ENCODE results near the gene SPPL3.
"Not testable (repeated sequence)": the region's sequence is repeated elsewhere in the genome, so short reads cannot be mapped to it uniquely, and the experiment has no call there.

SPPL3 gene

GRCh38 chr12:120735181-120735580, 169.0 kb downstream of the SPPL3 start:
- no peaks in the 10 kb centered on the region for H3K79me2 ChIP-seq (ENCODE audit: control insufficient read depth, low read length)

GRCh38 chr12:120734210-120734609, 169.9 kb downstream of the SPPL3 start:
- no peak overlapping the region for H3K27ac ChIP-seq (ENCODE audit: low read depth, low read length)
- no peaks in the 10 kb centered on the region for H3K4me1 ChIP-seq (ENCODE audit: control insufficient read depth, low read length)
- no peaks in the 10 kb centered on the region for H3K79me2 ChIP-seq (ENCODE audit: control insufficient read depth, low read length)
- H3K4me3 ChIP-seq (ENCODE audit: low read length), result no peak overlapping the region
- no peaks in the 10 kb centered on the region for H3K9me3 ChIP-seq (ENCODE audit: control insufficient read depth, insufficient read depth, low read length)
- H3K9me2 ChIP-seq (replicated peaks; ENCODE audit: control insufficient read depth, low read length), result no peaks in the 10 kb centered on the region
- TF ChIP-seq EZH2phosphoT487 (IDR thresholded peaks at IDR 0.05; ENCODE audit: borderline replicate concordance, low read length), result no peak
- TF ChIP-seq CTCF (IDR thresholded peaks at IDR 0.05; ENCODE audit: low read depth, low read length, poor library complexity, severe bottlenecking), result no peak
- H4K20me1 ChIP-seq (ENCODE audit: control insufficient read depth, insufficient read depth, low read depth, low read length), result no peaks in the 10 kb centered on the region
- no peaks in the 10 kb centered on the region for H3F3A ChIP-seq (ENCODE audit: control insufficient read depth, insufficient read depth)
- H3K4me2 ChIP-seq (ENCODE audit: low read length), result no peak overlapping the region
- H3K36me3 ChIP-seq (ENCODE audit: control insufficient read depth, low read length), result no peaks in the 10 kb centered on the region
- no peaks in the 10 kb centered on the region for H3K27me3 ChIP-seq (ENCODE audit: control insufficient read depth, low read length)

More at GRCh38 chr12:120735181-120735580, 169.0 kb downstream of the SPPL3 start:
- Histone ChIP-seq H3K4me3 (ENCODE audit: low read length) (no peak overlapping the region), H3K4me2 (ENCODE audit: low read length) (no peak overlapping the region), H3K36me3 (ENCODE audit: control insufficient read depth, low read length) (no peaks in the 10 kb centered on the region), H4K20me1 (ENCODE audit: control insufficient read depth, insufficient read depth, low read depth, low read length) (no peaks in the 10 kb centered on the region), H3K27ac (ENCODE audit: low read depth, low read length) (no peak overlapping the region), H3K9me3 (ENCODE audit: control insufficient read depth, insufficient read depth, low read length) (no peaks in the 10 kb centered on the region), H3K9me2 (replicated peaks; ENCODE audit: control insufficient read depth, low read length) (no peaks in the 10 kb centered on the region), H3K27me3 (ENCODE audit: control insufficient read depth, low read length) (no peaks in the 10 kb centered on the region), H3F3A (ENCODE audit: control insufficient read depth, insufficient read depth) (no peaks in the 10 kb centered on the region), H3K4me1 (ENCODE audit: control insufficient read depth, low read length) (no peaks in the 10 kb centered on the region)
- TF ChIP-seq EZH2phosphoT487 (IDR thresholded peaks at IDR 0.05; ENCODE audit: borderline replicate concordance, low read length) (no peak), CTCF (IDR thresholded peaks at IDR 0.05; ENCODE audit: low read depth, low read length, poor library complexity, severe bottlenecking) (no peak)

GRCh38 chr12:120733574-120733973, 170.6 kb downstream of the SPPL3 start:
- no peaks in the 10 kb centered on the region for H3K27me3 ChIP-seq (ENCODE audit: control insufficient read depth, low read length)
- H3F3A ChIP-seq (ENCODE audit: control insufficient read depth, insufficient read depth), result no peaks in the 10 kb centered on the region
- no peak overlapping the region for H3K27ac ChIP-seq (ENCODE audit: low read depth, low read length)
- no peaks in the 10 kb centered on the region for H3K9me3 ChIP-seq (ENCODE audit: control insufficient read depth, insufficient read depth, low read length)
- H3K79me2 ChIP-seq (ENCODE audit: control insufficient read depth, low read length), result no peaks in the 10 kb centered on the region
- H3K36me3 ChIP-seq (ENCODE audit: control insufficient read depth, low read length), result no peaks in the 10 kb centered on the region
- H3K4me1 ChIP-seq (ENCODE audit: control insufficient read depth, low read length), result no peaks in the 10 kb centered on the region
- no peak overlapping the region for H3K4me3 ChIP-seq (ENCODE audit: low read length)
- H3K4me2 ChIP-seq (ENCODE audit: low read length), result no peak overlapping the region
- TF ChIP-seq EZH2phosphoT487 (IDR thresholded peaks at IDR 0.05; ENCODE audit: borderline replicate concordance, low read length) (no peak), CTCF (IDR thresholded peaks at IDR 0.05; ENCODE audit: low read depth, low read length, poor library complexity, severe bottlenecking) (no peak)
- H4K20me1 ChIP-seq (ENCODE audit: control insufficient read depth, insufficient read depth, low read depth, low read length), result no peaks in the 10 kb centered on the region
- H3K9me2 ChIP-seq (replicated peaks; ENCODE audit: control insufficient read depth, low read length), result no peaks in the 10 kb centered on the region

- not testable (repeated sequence) for H3K4me2 ChIP-seq (ENCODE audit: low read length); H3K9me3 ChIP-seq (ENCODE audit: control insufficient read depth, insufficient read depth, low read length)
These were observed 172.0 kb downstream of the SPPL3 start for GRCh38 chr12:120732198-120732597.

More at GRCh38 chr12:120732198-120732597, 172.0 kb downstream of the SPPL3 start:
- H3K27me3 ChIP-seq (ENCODE audit: control insufficient read depth, low read length); H3K4me1 ChIP-seq (ENCODE audit: control insufficient read depth, low read length); H3K4me3 ChIP-seq (ENCODE audit: low read length); H3K27ac ChIP-seq (ENCODE audit: low read depth, low read length); H3K36me3 ChIP-seq (ENCODE audit: control insufficient read depth, low read length); H4K20me1 ChIP-seq (ENCODE audit: control insufficient read depth, insufficient read depth, low read depth, low read length); H3F3A ChIP-seq (ENCODE audit: control insufficient read depth, insufficient read depth); H3K79me2 ChIP-seq (ENCODE audit: control insufficient read depth, low read length); H3K9me2 ChIP-seq (replicated peaks; ENCODE audit: control insufficient read depth, low read length): not testable (repeated sequence)
